H1 (cell line): ENCODE results near the gene KIF13A. TPM values are rescaled to one million over a fixed set of nuclear protein-coding genes. Genes with fewer than 3 reads are reported as not detected.

Source experiments
- FOSL1 ChIP-seq: IDR thresholded peaks from 2 replicates; pipeline ENCODE4 v1.6.1; 2011; ENCODE audit warnings: mild to moderate bottlenecking, low read depth, low read length, moderate library complexity; ENCODE audit not compliant: insufficient read depth
- RBBP5 ChIP-seq: IDR thresholded peaks from 2 replicates; pipeline ENCODE4 v1.7.1; 2012; ENCODE audit warnings: low read depth, mild to moderate bottlenecking, inconsistent platforms, low read length, moderate library complexity, borderline replicate concordance
- USF2 ChIP-seq: IDR thresholded peaks from 2 replicates; pipeline ENCODE4 v1.6.1; 2011; ENCODE audit warnings: low read length, improper control_type of control experiment
- polyA plus RNA-seq, 7 experiments: library from polyadenylated mRNA; depleted of rRNA in 3 of 7; stranded (reverse) in 5 of 7; unstranded in 2 of 7; fragments of >200 nt in 5 of 7; fragments of 200-250 nt in 2 of 7; gene quantifications; 1 replicate in 5 of 7; 2 replicates in 1 of 7; 4 replicates in 1 of 7; pipeline versions ENCODE4 v1.2.1 to v1.2.3, GENCODE V29; 2011 to 2013; ENCODE audit warnings: missing spikeins in 2 of 7, mixed read lengths in 2 of 7
- total RNA-seq: library from RNA; stranded (reverse); fragmentation: NEBNext Ultra II Directional; extraction: Animal tissue kit (Norgen Biotek cat#: 25700); gene quantifications from 2 replicates; pipeline ENCODE4 v1.2.1, GENCODE V29; 2021

KIF13A gene
- total and polyA plus RNA-seq, 2 of the 8 experiments (the other 6 are each of a cell fraction or from before 2014, with no cell fraction given): 14.7 to 40.8 TPM

- no peak for TF ChIP-seq USF2
- no peak for TF ChIP-seq FOSL1
- no peak for TF ChIP-seq RBBP5
Measured at GRCh38 chr6:17923401-17923863, 64.0 kb downstream of the KIF13A start (continued).
